Measurements from ENCODE around the gene C2orf66. TPM values are rescaled to one million over a fixed set of nuclear protein-coding genes. Genes with fewer than 3 reads are reported as not detected.

C2orf66 gene
- total RNA-seq, 4 donors from 2014 or later = 1.1 TPM; not detected in 3

GRCh38 chr2:196802401-196802800, 6.8 kb downstream of the C2orf66 start:
- Histone ChIP-seq H3K4me3 (no peak overlapping the region), H3K9me3 (no peaks in the 10 kb centered on the region), H3K27me3 (no peaks in the 10 kb centered on the region), H3K27ac (no peak overlapping the region), H3K4me1 (peaks cover 0 to 10% (median 0%) of the 10 kb centered on the region in 4 donors), H3K36me3 (peaks cover 0 to 2% (median 0%) of the 10 kb centered on the region in 3 donors)
- no peak for TF ChIP-seq POLR2A (IDR thresholded peaks at IDR 0.05)
- no peak for TF ChIP-seq CTCF (IDR thresholded peaks at IDR 0.05)
- no peak for DNase-seq

GRCh38 chr2:196801674-196802261, 7.4 kb downstream of the C2orf66 start:
- peaks cover 0 to 10% (median 0%) of the 10 kb centered on the region in 4 donors for H3K4me1 ChIP-seq
- no peak for DNase-seq
- no peaks in the 10 kb centered on the region for H3K9me3 ChIP-seq
- TF ChIP-seq POLR2A (IDR thresholded peaks at IDR 0.05) (no peak), CTCF (IDR thresholded peaks at IDR 0.05) (no peak)
- H3K27ac ChIP-seq = no peak overlapping the region
- H3K36me3 ChIP-seq = peaks cover 0 to 8% (median 0%) of the 10 kb centered on the region in 3 donors
- no peaks in the 10 kb centered on the region for H3K27me3 ChIP-seq
- no peak overlapping the region for H3K4me3 ChIP-seq

GRCh38 chr2:196798980-196799379, 10.2 kb downstream of the C2orf66 start:
- no peaks in the 10 kb centered on the region for H3K9me3 ChIP-seq
- peaks cover 0 to 36% (median 0%) of the 10 kb centered on the region in 3 donors for H3K36me3 ChIP-seq
- H3K27ac ChIP-seq = peak overlapping the region; percentile 61 to 74 (median 72)
- H3K4me3 ChIP-seq = peak overlapping the region; percentile 56 to 80 (median 76)
- TF ChIP-seq CTCF (IDR thresholded peaks at IDR 0.05) (no peak), POLR2A (IDR thresholded peaks at IDR 0.05) (no peak)
- peaks cover 0 to 10% (median 0%) of the 10 kb centered on the region in 4 donors for H3K4me1 ChIP-seq
- no peak for DNase-seq
- H3K27me3 ChIP-seq = no peaks in the 10 kb centered on the region

GRCh38 chr2:196792865-196793264, 16.3 kb downstream of the C2orf66 start:
- H3K4me3 ChIP-seq = no peak overlapping the region
- TF ChIP-seq POLR2A (IDR thresholded peaks at IDR 0.05) = no peak
- TF ChIP-seq CTCF (IDR thresholded peaks at IDR 0.05) = no peak
- no peaks in the 10 kb centered on the region for H3K27me3 ChIP-seq
- H3K4me1 ChIP-seq = peaks cover 0 to 2% (median 0%) of the 10 kb centered on the region in 4 donors
- DNase-seq = no peak
- H3K27ac ChIP-seq = no peak overlapping the region
- H3K36me3 ChIP-seq = peaks cover 0 to 96% (median 0%) of the 10 kb centered on the region in 3 donors
- H3K9me3 ChIP-seq = no peaks in the 10 kb centered on the region

GRCh38 chr2:196783431-196784094, 25.6 kb downstream of the C2orf66 start:
- DNase-seq = no peak
- Histone ChIP-seq H3K4me3 (no peak overlapping the region), H3K9me3 (no peaks in the 10 kb centered on the region), H3K36me3 (peaks cover 0 to 80% (median 0%) of the 10 kb centered on the region in 3 donors), H3K27me3 (no peaks in the 10 kb centered on the region), H3K27ac (no peak overlapping the region), H3K4me1 (no peaks in the 10 kb centered on the region)
- TF ChIP-seq CTCF (IDR thresholded peaks at IDR 0.05) = no peak
